Dedifferentiated amniotic fluid mesenchymal stem cell (primary cell): ENCODE results near the gene UBAC2.

Experiments
- DNase-seq: peaks from one replicate; pipeline ENCODE4 v3.0.0-alpha.2; 2016; ENCODE audit errors: extremely low spot score

Gene UBAC2

GRCh38 chr13:99270518-99270917 is 69.9 kb downstream of the UBAC2 start:
- no peak for DNase-seq

GRCh38 chr13:99271249-99271648 is 70.6 kb downstream of the UBAC2 start:
- DNase-seq, result no peak

- DNase-seq, result no peak
Observed at GRCh38 chr13:99272481-99272880, 71.8 kb downstream of the UBAC2 start.

- DNase-seq, result no peak
Observed at GRCh38 chr13:99273128-99273527, 72.5 kb downstream of the UBAC2 start.

- DNase-seq, result no peak
Observed at GRCh38 chr13:99275093-99275469, 74.4 kb downstream of the UBAC2 start.

GRCh38 chr13:99276706-99277105 is 76.1 kb downstream of the UBAC2 start:
- DNase-seq, result no peak

GRCh38 chr13:99277629-99278028 is 77.0 kb downstream of the UBAC2 start:
- no peak for DNase-seq

GRCh38 chr13:99278200-99278599 is 77.5 kb downstream of the UBAC2 start:
- no peak for DNase-seq

GRCh38 chr13:99278843-99279242 is 78.2 kb downstream of the UBAC2 start:
- no peak for DNase-seq

GRCh38 chr13:99279637-99280036 is 79.0 kb downstream of the UBAC2 start:
- DNase-seq, result no peak

- no peak for DNase-seq
Observed at GRCh38 chr13:99280166-99280565, 79.5 kb downstream of the UBAC2 start.

GRCh38 chr13:99281811-99282263 is 81.2 kb downstream of the UBAC2 start:
- no peak for DNase-seq

- no peak for DNase-seq
Observed at GRCh38 chr13:99282264-99283231, 81.9 kb downstream of the UBAC2 start.

- no peak for DNase-seq
Observed at GRCh38 chr13:99285432-99286182, 85.0 kb downstream of the UBAC2 start.

- no peak for DNase-seq
Observed at GRCh38 chr13:99287551-99287950, 86.9 kb downstream of the UBAC2 start.

- no peak for DNase-seq
Observed at GRCh38 chr13:99288089-99288488, 87.4 kb downstream of the UBAC2 start.

GRCh38 chr13:99289271-99289670 is 88.6 kb downstream of the UBAC2 start:
- no peak for DNase-seq

GRCh38 chr13:99289674-99290337 is 89.2 kb downstream of the UBAC2 start:
- DNase-seq, result no peak

- DNase-seq, result no peak
Observed at GRCh38 chr13:99290894-99291293, 90.2 kb downstream of the UBAC2 start.

- no peak for DNase-seq
Observed at GRCh38 chr13:99293178-99293577, 92.5 kb downstream of the UBAC2 start.

GRCh38 chr13:99294198-99294597 is 93.5 kb downstream of the UBAC2 start:
- DNase-seq, result no peak

- DNase-seq, result no peak
Observed at GRCh38 chr13:99294958-99295357, 94.3 kb downstream of the UBAC2 start.
